ELR (cell line): ENCODE measurements around the gene RFFL.

Experiments used
- DNase-seq: peaks from one replicate; pipeline ENCODE4 v3.0.0-alpha.2; 2015; ENCODE audit warnings: low read depth

Gene RFFL

GRCh38 chr17:35080536-35080935 lies 17.0 kb upstream of the RFFL start:
- DNase-seq: peak; percentile 17

DNA sequence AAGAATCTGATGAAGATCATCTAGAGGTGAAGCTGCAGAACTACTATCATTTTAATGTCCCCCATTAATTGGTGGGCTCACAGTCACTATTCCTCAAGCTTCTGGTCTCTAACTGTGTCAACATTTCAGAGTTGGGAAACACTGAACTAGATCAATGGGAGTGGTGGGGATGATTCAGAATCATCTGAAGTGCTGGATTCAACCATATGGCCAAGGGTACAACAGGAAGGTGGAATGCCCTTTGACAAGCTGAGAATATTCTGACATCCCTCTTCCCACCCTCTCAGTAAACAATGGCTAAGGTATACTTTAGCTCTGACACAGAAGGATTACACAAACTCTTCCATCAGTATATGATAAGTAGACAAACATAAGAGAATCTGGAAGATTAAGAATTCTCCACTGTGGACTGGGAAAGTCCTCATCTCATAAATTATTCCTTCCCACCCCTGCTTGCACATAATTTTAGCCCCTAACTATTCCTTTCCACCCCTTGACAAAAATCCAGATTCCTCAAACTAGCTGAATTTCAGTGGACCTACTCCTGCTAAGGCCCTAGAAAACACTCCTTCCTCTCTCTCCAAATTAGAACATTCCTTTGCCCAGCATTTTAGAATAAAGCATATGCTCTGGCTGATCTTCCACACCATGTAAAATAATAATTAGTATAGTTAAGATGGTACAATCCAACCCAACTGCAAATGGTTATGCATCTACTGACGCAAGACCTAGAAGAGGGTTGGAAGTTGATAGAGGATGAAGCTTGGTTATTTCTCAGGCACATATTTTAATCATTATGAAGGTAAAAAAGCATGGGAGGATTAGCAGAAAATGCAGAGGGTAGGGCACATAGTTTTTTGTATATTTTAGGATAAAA lies 16.3 kb upstream of the RFFL start:
- DNase-seq: peak; percentile 58

DNA sequence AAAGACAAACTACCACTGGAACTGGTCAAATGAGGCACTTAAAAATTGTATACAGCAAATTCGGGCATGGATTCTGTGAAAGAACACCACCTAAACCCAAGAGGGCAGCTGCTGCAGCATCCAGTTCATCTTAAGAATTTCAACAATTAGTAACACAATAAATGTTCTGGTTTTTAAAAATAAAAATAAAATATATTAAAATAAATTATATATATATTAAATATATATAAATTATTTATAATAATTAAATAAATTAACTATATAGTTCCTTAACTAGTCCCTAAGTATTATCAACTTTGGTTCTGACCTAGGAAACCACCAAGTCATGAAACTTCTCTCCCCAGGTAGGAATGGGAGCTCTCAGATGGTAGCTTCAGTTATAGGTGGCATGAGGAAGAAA lies 13.4 kb upstream of the RFFL start:
- no peak for DNase-seq

DNA sequence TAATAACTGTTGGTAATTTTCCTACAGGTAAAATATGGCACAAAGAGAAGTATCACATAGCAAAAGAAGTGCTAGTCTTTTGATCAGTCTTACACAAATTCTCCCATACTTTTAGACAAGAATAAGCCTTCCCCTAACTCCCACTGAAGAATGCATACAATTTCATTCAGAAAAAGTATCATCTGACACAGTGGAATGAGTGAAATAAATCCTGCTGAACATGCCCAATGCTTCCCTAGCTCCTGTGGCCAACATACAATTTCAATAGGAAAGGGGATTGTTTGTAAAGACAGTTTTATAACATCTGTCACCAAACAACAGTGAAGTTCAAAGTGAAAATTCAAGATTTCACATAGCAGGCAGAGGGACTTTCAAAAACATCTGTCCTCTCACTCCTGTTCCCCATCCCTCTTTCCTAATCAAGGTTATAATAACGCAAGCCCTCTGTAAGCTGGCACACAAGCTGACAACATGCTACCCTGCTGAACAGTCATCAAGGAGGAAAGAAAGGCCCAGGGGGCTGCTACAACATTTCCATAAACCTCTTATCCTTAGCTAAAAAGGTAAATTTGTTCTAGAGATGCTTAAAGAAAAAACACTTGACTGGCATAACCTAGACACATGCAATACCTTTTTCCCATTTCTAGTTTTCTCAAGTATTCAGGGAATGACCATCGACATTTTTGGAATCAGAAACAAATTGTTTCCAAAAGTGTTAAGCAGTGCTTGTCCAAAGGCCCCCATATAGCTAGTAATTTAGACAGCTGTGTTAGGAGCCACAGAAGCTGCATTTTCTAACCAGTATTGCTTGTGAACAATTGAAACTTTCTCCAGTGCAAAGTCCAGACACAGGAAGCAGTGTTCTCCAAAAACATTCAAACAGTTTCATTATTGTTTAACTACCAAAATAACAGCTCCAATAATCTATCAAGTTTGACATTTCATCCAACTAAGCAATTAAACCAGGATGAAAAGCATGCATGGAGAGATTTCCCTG lies 11.5 kb upstream of the RFFL start:
- DNase-seq: no peak

DNA sequence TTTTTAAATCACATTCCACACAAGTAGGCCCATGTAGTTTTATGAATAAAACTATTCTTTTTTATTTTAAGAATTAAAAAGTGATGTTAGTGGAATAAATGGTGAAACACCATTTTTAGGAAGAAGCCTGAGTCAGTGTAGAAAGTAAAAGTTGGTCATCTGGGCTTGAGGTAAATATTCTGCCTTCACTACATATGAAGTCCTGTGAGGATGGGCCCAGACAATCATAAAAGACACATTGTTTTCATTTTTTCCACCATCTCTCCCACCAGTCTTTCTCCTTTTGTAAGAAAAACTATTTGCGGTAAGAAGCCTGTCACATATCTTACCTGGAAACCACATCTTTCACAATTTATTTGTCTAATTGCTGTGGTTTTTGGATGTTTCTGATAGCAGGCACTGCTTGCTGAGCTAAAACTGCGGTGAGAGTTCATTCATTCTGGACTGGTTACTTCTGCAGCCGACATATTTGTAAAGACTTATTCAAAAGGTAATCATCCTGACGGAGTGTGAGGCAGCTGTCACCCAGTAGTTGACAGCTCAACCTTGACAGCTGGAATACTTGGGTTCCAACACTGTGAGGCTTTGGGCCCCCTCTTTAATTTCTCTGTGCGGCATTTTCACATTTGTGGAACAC lies 10.6 kb upstream of the RFFL start:
- no peak for DNase-seq

DNA sequence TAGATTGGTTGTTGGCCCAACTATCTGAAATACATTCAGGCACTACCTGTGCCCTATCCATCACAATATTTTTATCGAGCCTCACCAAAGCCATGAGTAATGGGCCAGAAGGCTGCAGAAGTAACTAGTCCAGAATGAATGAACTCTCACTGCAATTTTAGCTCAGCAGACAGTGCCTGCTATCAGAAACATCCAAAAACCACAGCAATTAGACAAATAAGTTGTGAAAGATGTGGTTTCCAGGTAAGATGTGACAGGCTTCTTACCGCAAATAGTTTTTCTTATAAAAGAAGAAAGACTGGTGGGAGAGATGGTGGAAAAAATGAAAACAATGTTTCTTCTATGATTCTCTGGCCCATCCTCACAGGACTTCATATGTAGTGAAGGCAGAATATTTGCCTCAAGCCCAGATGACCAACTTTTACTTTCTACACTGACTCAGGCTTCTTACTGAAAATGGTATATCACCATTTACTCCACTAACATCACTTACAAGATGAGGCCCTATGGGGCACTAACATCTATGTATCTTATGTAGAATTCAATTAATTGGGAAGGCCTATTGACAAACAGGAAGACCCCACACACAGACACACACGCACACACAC lies 9.8 kb upstream of the RFFL start:
- no peak for DNase-seq

- peak; percentile 58 for DNase-seq
Measured at GRCh38 chr17:35069311-35069710, 5.8 kb upstream of the RFFL start.

DNA sequence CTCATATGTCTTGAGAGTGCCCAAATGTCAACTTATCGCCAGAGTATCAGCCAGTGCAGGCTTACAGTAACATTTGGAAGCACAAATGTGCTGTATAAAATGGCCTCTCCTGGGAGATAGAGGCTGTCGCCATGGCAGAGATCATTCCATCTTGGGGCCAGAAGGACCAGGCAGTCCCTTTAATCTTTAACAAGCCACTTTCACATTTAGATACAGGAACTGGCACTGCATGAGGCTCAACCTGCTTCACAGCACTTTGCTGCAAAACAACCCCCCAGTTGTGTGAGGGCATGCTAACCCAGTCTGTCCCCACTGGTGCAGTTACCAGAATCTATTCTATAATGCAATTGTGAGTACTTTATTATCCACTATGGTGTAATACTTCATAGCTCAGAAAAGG lies 4.7 kb upstream of the RFFL start:
- DNase-seq: no peak

DNA sequence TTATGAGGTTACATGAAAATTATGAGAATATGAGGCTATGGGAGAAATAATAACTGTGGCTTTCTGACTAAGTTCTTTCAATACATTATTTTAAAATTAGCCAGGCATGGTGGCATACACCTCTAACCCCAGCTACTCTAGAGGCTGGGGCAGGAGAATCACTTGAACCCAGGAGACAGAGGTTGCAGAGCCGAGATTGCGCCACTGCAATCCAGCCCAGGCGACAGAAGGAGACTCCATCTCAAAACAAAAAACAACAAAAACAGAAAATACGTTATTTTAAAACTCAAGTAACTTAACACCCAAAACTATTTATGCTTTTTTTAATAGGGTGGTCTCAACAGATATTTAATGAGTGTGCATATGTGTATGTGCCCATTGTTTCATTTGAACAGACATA lies 2.4 kb upstream of the RFFL start:
- no peak for DNase-seq

DNA sequence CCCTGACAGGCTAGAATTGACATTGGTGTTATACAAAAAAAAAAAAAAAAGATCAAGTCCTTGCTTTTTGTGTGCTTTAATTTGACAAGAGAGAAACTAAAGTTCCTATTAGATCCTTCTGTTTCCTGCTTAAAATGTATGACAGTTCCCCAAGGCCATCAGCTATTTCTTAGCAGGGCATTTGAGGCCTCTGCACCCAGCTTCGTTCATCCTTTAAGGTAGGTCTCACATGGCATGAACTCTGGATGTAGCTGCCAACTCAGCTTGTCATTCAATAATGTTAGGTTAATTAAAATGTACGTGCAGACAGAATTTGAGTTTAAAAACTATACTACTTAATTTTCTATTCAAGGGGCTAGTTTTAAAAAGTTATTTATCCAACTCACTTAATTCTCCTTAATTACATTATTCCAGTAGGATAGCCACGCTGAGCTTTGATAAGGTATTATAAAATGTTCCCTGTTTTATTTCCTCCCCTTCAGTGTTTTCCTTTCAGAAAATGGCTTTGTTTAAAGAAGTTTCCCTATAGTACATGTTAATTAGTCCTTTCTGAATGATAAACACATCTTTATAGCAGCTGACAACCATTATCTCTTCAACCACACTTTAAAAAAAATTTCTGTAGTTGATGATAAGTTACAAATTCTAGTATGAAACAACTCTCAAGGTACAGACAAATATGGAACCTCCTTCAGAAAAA lies 1.2 kb upstream of the RFFL start:
- no peak for DNase-seq

DNA sequence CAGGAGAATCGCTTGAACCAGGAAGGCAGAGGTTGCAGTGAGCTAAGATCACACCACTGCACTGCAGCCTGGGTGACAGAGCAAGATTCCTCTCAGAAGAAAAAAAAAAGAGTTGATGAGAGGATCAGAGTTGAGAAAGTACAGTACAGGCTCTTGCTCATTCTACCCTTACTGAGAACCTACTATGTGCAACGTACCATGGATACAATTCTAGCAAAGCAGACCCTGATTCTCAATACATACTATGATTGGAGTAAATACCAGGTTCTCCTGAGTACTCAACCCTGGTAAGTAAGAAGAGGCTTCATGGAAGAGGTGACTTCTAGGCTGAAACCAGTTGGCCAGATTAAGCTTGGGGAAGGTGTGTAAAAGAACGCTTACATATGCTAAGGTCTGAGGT lies 1.2 kb downstream of the RFFL start:
- DNase-seq: no peak

- no peak for DNase-seq
Measured at GRCh38 chr17:35057332-35057915, 6.1 kb downstream of the RFFL start.

DNA sequence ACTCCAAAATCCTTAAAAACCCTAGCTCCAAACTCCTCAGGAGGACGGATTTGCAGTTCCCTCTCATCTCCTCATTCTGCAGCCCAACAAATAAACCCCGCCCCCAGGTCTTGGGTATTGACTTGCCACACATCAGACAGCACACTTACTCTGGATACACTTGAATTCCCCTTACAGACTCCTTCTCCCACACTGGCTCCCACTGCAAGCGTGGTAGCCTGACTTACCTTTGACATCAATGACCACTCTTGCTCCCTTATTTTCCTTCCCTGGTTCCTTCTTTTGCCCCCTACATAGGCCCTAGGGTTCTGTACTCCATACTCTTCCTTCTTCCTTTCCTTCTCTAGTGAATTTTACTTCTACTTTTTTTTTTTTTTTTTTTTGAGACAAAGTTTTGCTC lies 7.5 kb downstream of the RFFL start:
- DNase-seq: no peak

DNA sequence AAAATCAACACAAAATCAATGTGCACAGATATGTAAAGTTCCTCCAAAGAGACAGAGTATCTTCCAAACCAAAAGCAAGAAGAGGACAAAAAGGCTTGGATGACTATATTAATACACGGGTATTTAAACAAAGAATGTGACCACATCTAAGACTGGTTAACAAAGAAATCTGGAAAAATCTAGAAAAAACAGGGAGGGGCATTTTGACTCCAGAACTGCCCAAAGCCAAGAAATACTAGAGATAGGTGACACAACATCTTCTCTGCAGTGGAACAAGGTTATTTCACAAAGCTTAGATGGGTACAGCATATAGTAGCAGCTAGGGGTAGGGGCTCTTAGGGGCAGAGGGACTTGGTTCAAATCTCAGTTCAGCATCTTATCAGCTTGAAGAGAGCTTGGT lies 10.3 kb downstream of the RFFL start:
- no peak for DNase-seq

DNA sequence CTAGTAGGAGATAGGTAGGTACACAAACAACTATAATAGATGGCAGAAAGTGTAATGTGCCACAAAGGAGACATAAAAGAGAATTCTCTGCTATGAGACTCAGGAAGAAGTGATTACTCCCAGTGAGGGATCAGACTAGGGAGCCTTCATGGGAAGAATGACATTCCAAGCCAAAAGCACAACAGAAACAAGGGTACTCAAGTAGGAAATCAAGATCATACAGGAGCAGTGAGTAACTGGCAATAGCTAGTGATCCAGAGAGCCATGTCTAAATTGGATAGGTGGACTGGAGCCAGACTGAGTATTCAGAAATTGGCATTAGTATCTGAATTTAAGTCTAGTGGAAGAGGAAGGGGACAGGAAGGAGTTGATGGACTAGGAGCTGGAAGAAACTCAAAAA lies 10.7 kb downstream of the RFFL start:
- peak; percentile 18 for DNase-seq

DNA sequence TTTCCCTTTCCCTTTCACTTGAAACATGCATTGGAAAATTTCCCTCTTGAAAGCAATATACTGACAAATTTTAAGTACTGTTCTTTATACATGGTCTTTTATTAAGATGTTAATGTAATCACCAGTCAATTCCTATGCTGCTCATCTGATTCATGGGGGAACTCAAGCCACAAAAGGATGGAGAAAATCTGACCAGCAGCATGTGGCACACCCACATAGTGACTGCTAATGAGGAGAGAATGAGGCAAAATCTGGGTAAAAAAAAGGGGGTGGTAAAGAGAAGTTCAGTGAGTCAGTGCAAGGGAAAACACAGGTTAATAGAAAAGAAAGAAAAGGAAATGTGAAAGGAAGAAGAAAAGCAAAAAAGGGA lies 11.3 kb downstream of the RFFL start:
- DNase-seq: peak; percentile 68

GRCh38 chr17:35051579-35052240 lies 11.8 kb downstream of the RFFL start:
- no peak for DNase-seq

- DNase-seq: no peak
Measured at GRCh38 chr17:35051183-35051578, 12.3 kb downstream of the RFFL start.

- no peak for DNase-seq
Measured at GRCh38 chr17:35050170-35050569, 13.3 kb downstream of the RFFL start.

DNA sequence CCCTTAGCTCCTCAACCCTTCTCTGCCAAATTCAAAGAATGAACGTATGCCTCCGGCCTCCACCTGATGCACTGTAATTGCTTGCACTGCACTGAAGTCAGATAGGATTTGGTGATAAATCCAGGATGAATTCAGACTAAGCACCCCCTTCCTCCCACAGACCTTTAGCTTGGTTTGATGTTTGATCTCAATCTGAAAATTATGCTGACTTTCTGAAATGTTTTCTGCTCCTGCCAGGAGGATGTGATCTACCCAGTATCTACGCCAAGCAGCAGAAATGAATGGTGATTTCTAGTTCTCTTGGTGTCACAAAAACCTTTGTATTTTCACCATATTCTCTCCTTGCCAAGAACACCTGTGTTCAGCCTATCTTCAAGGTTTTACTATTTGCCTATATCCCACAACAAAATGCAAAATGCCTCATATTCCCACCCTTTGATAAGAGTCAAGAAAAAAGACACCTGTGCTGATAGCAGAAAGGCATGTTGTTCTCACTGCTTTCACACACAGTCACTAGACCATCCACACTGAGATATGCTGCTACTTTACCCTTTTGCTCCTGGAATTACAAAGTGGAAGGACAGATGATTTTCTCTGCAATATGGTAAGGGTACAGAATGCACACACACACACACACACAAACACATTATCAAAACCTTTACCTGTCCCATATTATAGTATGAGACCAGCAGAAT lies 14.7 kb downstream of the RFFL start:
- DNase-seq: no peak
